ENCODE results near the gene MTERF4. TPM values are rescaled to one million over a fixed set of nuclear protein-coding genes. Genes with fewer than 3 reads are reported as not detected.

Gene MTERF4
- total and polyA plus RNA-seq, 2 of the 8 experiments (the other 6 are each of a cell fraction or from before 2014, with no cell fraction given) = 25.9 to 28.5 TPM

GRCh38 chr2:241141214-241141770, 39.2 kb upstream of the MTERF4 start:
- H3K79me2 ChIP-seq (ENCODE audit: control insufficient read depth in 1 of 2, insufficient read depth in 2 of 2, low read length in 2 of 2) = peaks cover 4 to 13% of the 10 kb centered on the region in 2 experiments; a peak in 2 of 4 replicates
- 0 out of 2 replicates have a peak, but pooled peaks cover 3% of the 10 kb centered on the region for H3K23me2 ChIP-seq (ENCODE audit: low read depth, low read length)
- no peak overlapping the region; the same call in 1 of the 2 replicates for H4K8ac ChIP-seq (ENCODE audit: extremely low read depth, insufficient read depth, low read length)
- H3K4me3 ChIP-seq (ENCODE audit: extremely low read depth in 1 of 4, insufficient read depth in 2 of 4, low read depth in 3 of 4, low read length in 4 of 4) = no peak overlapping the region
- no peak overlapping the region for H3K27ac ChIP-seq (ENCODE audit: low read depth, low read length)
- H2BK12ac ChIP-seq (ENCODE audit: low read depth, low read length) = no peak overlapping the region
- no peak overlapping the region for H3K56ac ChIP-seq (replicated peaks; ENCODE audit: insufficient read length, low read depth, low read length)
- H3K14ac ChIP-seq (ENCODE audit: insufficient read length) = no peak overlapping the region
- H3K79me1 ChIP-seq (ENCODE audit: low read depth, low read length) = peaks cover 8% of the 10 kb centered on the region
- no peak overlapping the region for H2BK20ac ChIP-seq (ENCODE audit: low read length)
- no peak overlapping the region for H4K5ac ChIP-seq (ENCODE audit: insufficient read length, low read depth, low read length)
- H2AFZ ChIP-seq (ENCODE audit: low read length) = no peak overlapping the region
- no peak for FAIRE-seq
- H3K4me2 ChIP-seq (ENCODE audit: insufficient read depth in 1 of 2, low read depth in 2 of 2, low read length in 2 of 2) = no peak overlapping the region
- H2BK120ac ChIP-seq (replicated peaks; ENCODE audit: low read depth, low read length) = no peak overlapping the region
- H3K27me3 ChIP-seq (replicated peaks in 1 of 4; ENCODE audit: control insufficient read depth in 3 of 4, extremely low read depth in 1 of 4, insufficient read depth in 3 of 4, low read length in 3 of 4) = no peaks in the 10 kb centered on the region; a peak in 1 of 7 replicates
- H2BK5ac ChIP-seq (ENCODE audit: low read depth, low read length) = no peak overlapping the region
- ChIA-PET POLR2A (ENCODE audit: partially characterized antibody) (interaction anchor here (0.8 to 1.1 kb wide), 2 partner anchors 15 to 18 kb away, joined by 3 to 4 read pairs; no protein-coding TSS in a partner anchor), CTCF (ENCODE audit: partially characterized antibody) (interaction anchor here (1.5 kb wide), 1 partner anchor 8 kb away, joined by 4 read pairs; the partner anchor contains the start of gene PASK)
- no peak overlapping the region for H3K23ac ChIP-seq (ENCODE audit: insufficient read length)
- H2AK5ac ChIP-seq (ENCODE audit: low read depth, low read length) = no peak overlapping the region
- no peak overlapping the region for H3K4ac ChIP-seq (replicated peaks; ENCODE audit: insufficient read length, low read depth, low read length)
- no peak overlapping the region for H3K9ac ChIP-seq (replicated peaks in 1 of 4; ENCODE audit: extremely low read depth in 1 of 4, low read depth in 3 of 4, low read length in 3 of 4)
- H2BK15ac ChIP-seq (ENCODE audit: low read length) = no peak overlapping the region
- H4K91ac ChIP-seq (replicated peaks; ENCODE audit: insufficient read length, low read length) = no peak overlapping the region
- H3K36me3 ChIP-seq (ENCODE audit: control insufficient read depth in 2 of 4, insufficient read depth in 4 of 4, low read length in 3 of 4) = peaks cover 6 to 20% (median 12%) of the 10 kb centered on the region in 4 experiments; a peak in 7 of 8 replicates
- H3K9me3 ChIP-seq (ENCODE audit: insufficient read depth in 2 of 2, low read depth in 1 of 2, low read length in 1 of 2) = no peaks in the 10 kb centered on the region
- WGBS, 2 experiments (ENCODE audit: extremely low coverage in 1 of 2, insufficient coverage in 1 of 2, insufficient read length in 1 of 2, insufficient replicate concordance in 2 of 2, low coverage in 1 of 2, low lambda C conversion rate in 2 of 2, missing lambda C conversion rate in 1 of 2) = 94% methylated on average over 14 of the region's 14 CpGs; no CpG with 5 or more reads in 1 of the 2 experiments
- H4K20me1 ChIP-seq (replicated peaks in 1 of 2; ENCODE audit: control insufficient read depth in 1 of 2, insufficient read depth in 2 of 2, low read length in 2 of 2) = peaks cover 0 to 19% of the 10 kb centered on the region in 2 experiments
- H3K4me1 ChIP-seq (replicated peaks in 1 of 4; ENCODE audit: control insufficient read depth in 3 of 4, insufficient read depth in 4 of 4, low read length in 3 of 4) = no peaks in the 10 kb centered on the region
- no peak overlapping the region for H3K18ac ChIP-seq (ENCODE audit: extremely low read depth, low read length)
- no peak for DNase-seq (ENCODE audit: low read depth in 1 of 2, low spot score in 2 of 2)
- no peak for TF ChIP-seq MAFK (IDR thresholded peaks at IDR 0.05; ENCODE audit: low read depth, low read length)

All from H1 (cell line).